Left ventricle myocardium inferior (tissue), 1 donor: ENCODE results near the gene GNA14. TPM values are rescaled to one million over a fixed set of nuclear protein-coding genes. Genes with fewer than 3 reads are reported as not detected.
A peak's percentile ranks its signal among the peaks of the same experiment; 100 is the strongest.
"Not testable (repeated sequence)": the region's sequence is repeated elsewhere in the genome, so short reads cannot be mapped to it uniquely, and the experiment has no call there.

Source experiments
- DNase-seq: peaks from one replicate; pipeline ENCODE4 v3.0.0-alpha.2; 2020
- H3K27ac ChIP-seq: fragments of 200-600 bp; replicated peaks from 2 replicates; pipeline ENCODE4 v1.8.0; 2021
- H3K27me3 ChIP-seq: fragments of 200-600 bp; 2 replicates; pipeline ENCODE4 v1.8.0; 2021; ENCODE audit warnings: low read depth
- H3K36me3 ChIP-seq: fragments of 200-600 bp; 2 replicates; pipeline ENCODE4 v1.8.0; 2021
- H3K4me1 ChIP-seq: fragments of 200-600 bp; 2 replicates; pipeline ENCODE4 v1.8.0; 2021
- H3K4me3 ChIP-seq: fragments of 200-600 bp; 2 replicates; pipeline ENCODE4 v1.8.0; 2021; ENCODE audit warnings: mild to moderate bottlenecking, moderate library complexity
- H3K9me3 ChIP-seq: fragments of 200-600 bp; replicated peaks from 2 replicates; pipeline ENCODE4 v1.8.0; 2021
- intact Hi-C: fragments of 100-400 bp; cut with micrococcal nuclease; formaldehyde crosslinking; loops from one replicate; pipeline ENCODE4 v1.11.0; 2022
- total RNA-seq: library from RNA; stranded (reverse); fragmentation: NEBNext Ultra II Directional; extraction: Animal tissue kit (Norgen Biotek cat#: 25700); gene quantifications from one replicate; pipeline ENCODE4 v1.2.1, GENCODE V29; 2021
- TF ChIP-seq, protein P1 (sequence below): fragments of 200-600 bp; IDR thresholded peaks from 2 replicates; pipeline ENCODE4 v1.8.0; 2021; ENCODE audit warnings: antibody characterized with exemption, mild to moderate bottlenecking, borderline replicate concordance
- donor health status: DM: no; HTN: yes; CAD: no; lungs with severe emphysema.

The GNA14 gene
- total RNA-seq, 1 donor from 2014 or later = 2.2 TPM

DNA sequence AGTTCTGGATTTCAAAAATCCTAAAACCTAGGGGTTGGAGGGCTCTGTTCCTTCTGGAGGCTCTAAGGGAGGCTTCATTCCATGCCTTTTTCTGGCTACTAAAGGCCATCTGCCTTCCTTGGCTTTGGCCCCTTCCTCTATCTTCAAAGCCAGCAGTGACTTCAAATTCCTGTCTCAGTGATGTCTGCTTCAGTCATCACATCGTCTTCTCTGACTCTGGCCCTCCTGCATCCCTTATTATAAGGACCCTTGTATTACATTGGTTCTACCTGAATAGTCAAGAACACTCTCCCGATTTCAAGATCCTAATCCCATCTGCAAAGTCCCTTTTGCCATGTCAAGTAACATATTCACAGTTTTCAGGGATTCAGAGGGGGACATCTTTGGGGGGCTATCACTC lies 60.3 kb downstream of the GNA14 start:
- Histone ChIP-seq H3K4me1 (peaks cover 31% of the 10 kb centered on the region), H3K27ac (peak overlapping the region; percentile 33), H3K9me3 (no peaks in the 10 kb centered on the region), H3K36me3 (no peaks in the 10 kb centered on the region), H3K27me3 (no peaks in the 10 kb centered on the region), H3K4me3 (no peak overlapping the region)
- TF ChIP-seq, protein P1, sequence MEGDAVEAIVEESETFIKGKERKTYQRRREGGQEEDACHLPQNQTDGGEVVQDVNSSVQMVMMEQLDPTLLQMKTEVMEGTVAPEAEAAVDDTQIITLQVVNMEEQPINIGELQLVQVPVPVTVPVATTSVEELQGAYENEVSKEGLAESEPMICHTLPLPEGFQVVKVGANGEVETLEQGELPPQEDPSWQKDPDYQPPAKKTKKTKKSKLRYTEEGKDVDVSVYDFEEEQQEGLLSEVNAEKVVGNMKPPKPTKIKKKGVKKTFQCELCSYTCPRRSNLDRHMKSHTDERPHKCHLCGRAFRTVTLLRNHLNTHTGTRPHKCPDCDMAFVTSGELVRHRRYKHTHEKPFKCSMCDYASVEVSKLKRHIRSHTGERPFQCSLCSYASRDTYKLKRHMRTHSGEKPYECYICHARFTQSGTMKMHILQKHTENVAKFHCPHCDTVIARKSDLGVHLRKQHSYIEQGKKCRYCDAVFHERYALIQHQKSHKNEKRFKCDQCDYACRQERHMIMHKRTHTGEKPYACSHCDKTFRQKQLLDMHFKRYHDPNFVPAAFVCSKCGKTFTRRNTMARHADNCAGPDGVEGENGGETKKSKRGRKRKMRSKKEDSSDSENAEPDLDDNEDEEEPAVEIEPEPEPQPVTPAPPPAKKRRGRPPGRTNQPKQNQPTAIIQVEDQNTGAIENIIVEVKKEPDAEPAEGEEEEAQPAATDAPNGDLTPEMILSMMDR = no peak
- intact Hi-C loops = no loop called here
- no peak for DNase-seq

DNA sequence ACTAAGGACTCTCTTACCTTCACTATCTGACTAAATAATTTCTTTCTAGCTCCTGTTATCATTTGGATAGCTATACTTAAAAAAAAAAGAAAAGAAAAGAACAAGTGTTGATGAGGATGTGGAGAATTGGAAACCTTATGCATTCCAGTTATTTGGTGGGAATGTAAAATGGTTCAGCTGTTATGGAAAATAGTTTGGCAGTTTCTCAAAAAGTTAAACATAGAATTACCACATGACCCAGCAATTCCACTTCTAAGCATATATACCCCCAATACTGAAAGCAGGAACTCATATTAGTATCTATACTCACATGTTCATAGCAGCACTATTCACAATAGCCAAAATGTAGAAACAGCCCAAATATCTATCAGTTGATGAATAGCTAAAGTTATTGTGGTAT lies 61.1 kb downstream of the GNA14 start:
- Histone ChIP-seq H3K4me3 (no peak overlapping the region), H3K4me1 (peaks cover 31% of the 10 kb centered on the region), H3K27me3 (no peaks in the 10 kb centered on the region), H3K36me3 (no peaks in the 10 kb centered on the region), H3K27ac (no peak overlapping the region), H3K9me3 (no peaks in the 10 kb centered on the region)
- TF ChIP-seq, protein P1 = no peak
- no peak for DNase-seq
- intact Hi-C loops = no loop called here

DNA sequence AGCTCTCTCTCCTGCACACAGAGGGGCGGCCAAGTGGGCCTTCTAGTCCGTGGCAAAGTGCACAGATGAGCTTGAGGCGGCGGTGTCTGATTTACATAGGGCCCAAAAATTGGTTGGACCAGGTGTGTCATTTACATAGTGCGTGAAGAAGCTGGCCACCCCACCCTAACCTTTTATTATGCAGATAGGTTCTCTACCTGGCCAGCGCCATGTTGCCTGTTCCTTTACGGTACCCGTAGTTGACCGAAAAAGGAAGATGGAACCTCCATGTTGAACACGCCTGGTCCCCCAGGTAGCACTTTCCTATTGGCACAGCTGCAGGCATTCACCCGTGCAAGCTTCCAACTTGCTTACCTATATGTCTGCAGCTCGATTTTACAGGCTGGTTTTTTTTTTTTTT lies 61.5 kb downstream of the GNA14 start:
- no peak overlapping the region for H3K27ac ChIP-seq
- TF ChIP-seq, protein P1 = no peak
- intact Hi-C loops = no loop called here
- no peak for DNase-seq
- no peaks in the 10 kb centered on the region for H3K9me3 ChIP-seq
- no peak overlapping the region for H3K4me3 ChIP-seq
- H3K36me3 ChIP-seq = no peaks in the 10 kb centered on the region
- H3K27me3 ChIP-seq = no peaks in the 10 kb centered on the region
- peaks cover 31% of the 10 kb centered on the region for H3K4me1 ChIP-seq

DNA sequence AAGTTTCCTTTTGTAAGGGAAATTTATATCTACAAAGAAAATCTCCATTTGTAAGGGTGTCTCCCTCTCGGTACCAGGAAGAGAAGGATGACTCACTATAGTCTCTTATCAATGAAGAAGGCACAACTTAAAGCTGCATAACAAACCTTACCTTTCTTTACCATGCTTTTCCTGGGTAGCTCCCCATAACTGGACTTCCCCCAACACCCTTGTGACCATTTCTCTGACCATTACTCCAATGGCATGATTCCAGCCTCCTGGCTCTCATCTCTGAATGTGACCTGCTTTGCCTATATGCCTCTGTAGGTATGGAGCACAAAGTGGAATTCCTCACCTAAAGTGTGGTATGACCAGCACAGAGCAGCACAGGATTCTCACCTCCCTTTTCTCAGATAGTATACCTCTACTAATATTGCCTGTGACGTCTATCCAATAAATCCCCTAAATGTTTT lies 62.8 kb downstream of the GNA14 start:
- intact Hi-C loops = no loop called here

DNA sequence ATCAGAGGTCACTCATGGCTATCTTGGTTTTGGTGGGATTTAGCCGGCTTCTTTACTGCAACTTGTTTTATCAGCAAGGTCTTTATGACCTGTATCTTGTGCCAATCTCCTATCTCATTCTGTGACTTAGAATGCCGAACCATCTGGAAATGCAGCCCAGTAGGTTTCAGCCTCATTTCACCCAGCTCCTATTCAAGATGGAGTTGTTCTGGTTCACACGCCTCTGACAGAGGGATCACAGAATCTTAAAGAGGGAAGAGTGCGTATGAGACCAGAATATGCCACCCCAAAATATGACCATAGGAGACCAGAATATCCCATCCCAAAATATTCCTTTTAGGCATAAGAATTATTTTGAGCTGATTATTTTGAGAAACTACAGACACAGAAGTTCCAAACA lies 63.2 kb downstream of the GNA14 start:
- H3K4me1 ChIP-seq = peaks cover 31% of the 10 kb centered on the region
- H3K27me3 ChIP-seq, H3K36me3 ChIP-seq, DNase-seq, intact Hi-C loops, H3K4me3 ChIP-seq, H3K27ac ChIP-seq, H3K9me3 ChIP-seq: not testable (repeated sequence)

More for the DNA sequence above, 62.8 kb downstream of the GNA14 start:
- Histone ChIP-seq H3K4me3 (no peak overlapping the region), H3K9me3 (no peaks in the 10 kb centered on the region), H3K36me3 (no peaks in the 10 kb centered on the region), H3K27me3 (no peaks in the 10 kb centered on the region), H3K4me1 (peaks cover 31% of the 10 kb centered on the region), H3K27ac (no peak overlapping the region)
- DNase-seq = no peak
- TF ChIP-seq, protein P1 = no peak

DNA sequence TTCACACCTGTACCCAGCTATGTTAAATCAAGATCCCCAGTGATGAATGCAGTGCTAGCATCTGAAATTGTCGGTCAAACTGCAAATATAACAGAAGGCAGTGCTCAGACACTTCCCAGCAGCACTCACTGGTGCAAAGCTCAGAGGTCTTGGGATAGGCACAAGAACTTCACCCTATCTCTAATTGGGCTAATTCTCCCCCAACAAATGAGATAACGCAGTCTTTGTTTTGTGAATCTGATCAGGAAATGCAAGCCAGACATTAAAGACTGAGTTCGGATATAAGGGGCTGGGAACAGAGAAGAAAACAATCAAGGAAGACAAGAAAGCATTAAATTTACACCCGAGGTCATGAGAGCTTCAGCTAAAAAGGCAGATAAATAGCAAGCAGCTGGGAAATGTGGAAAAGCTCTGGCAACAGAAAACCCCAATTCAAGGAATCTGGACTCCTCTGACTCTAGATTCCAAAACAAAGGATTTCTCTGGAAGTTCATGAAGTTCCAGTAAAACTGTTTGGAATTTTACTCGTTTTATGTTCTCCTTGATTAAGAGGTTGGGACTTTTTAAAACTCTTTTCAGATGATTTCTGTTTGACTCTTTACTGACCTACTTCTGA lies 65.1 kb downstream of the GNA14 start:
- Histone ChIP-seq H3K36me3 (no peaks in the 10 kb centered on the region), H3K4me3 (no peak overlapping the region), H3K9me3 (no peaks in the 10 kb centered on the region), H3K27ac (peak overlapping the region; percentile 5), H3K27me3 (no peaks in the 10 kb centered on the region), H3K4me1 (peaks cover 21% of the 10 kb centered on the region)
- TF ChIP-seq, protein P1 = no peak
- no peak for DNase-seq
- intact Hi-C loops = no loop called here
